Measurements from ENCODE around the gene PALM.

DNA sequence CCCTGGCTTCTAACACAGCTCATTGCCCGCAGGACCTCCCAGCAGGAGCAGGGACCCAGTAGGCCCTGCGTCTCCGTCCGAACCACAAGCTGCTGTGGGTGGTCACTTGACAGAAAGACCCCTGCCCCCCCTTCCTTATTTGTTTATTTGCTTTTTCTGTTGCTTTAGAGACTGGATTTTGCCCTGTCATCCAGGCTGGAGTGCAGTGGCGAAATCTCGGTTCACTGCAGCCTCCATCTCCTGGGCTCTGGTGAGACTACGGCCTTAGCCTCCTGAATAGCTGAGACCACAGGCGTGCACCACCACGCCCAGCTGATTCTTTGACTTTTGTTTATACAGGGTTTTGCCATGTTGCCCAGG, 80.9 kb downstream of the PALM start:
- TF ChIP-seq CTCF (IDR thresholded peaks at IDR 0.05) = no peak
- no peak for TF ChIP-seq POLR2A (IDR thresholded peaks at IDR 0.05)
